ENCODE measurements around the gene ENG. TPM values are rescaled to one million over a fixed set of nuclear protein-coding genes. Genes with fewer than 3 reads are reported as not detected.

The ENG gene
- total RNA-seq, 4 donors from 2014 or later: 14.0 to 256 (median 50.3) TPM

DNA sequence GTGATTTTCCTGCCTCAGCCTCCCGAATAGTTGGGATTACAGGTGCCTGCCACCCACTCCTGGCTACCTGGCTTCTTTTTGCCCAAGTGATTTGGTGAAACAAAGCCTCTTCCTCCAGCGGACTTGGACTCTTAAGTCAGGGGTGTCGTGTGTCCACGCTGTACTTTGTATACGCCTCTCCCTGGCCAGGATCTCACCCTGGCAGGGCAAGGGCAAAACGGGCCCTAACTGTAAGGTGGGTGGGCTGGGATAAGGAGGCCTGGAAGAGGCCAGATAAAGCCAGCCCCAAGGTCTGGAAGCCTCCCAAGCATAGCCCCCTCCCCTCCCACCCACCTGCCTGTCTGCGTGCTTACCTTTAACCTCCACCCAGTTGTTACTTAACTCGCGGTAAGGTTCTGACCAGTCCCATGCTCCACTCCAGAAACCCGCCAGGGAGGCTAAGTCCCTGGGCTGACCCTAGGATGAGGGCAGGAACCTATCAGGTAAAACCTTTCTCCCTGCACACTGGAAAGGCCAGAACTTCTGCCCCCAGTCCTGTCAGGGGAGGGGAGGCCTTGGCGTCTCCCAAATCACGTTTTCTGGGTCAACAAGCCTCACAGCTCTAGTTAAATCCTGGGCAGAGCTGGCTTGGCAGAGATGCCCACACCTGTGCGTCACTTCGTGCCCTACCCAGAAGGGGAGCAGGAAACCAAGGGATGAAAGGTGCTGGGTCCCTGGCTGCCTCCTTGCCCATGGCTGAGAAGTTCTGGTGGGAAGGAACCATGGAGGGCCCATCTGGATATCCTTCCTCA is 60.3 kb downstream of the ENG start:
- DNase-seq: no peak
- no peaks in the 10 kb centered on the region for H3K36me3 ChIP-seq
- H3K9me3 ChIP-seq: no peaks in the 10 kb centered on the region
- no peak for TF ChIP-seq POLR2A (IDR thresholded peaks at IDR 0.05)
- TF ChIP-seq, protein P1, sequence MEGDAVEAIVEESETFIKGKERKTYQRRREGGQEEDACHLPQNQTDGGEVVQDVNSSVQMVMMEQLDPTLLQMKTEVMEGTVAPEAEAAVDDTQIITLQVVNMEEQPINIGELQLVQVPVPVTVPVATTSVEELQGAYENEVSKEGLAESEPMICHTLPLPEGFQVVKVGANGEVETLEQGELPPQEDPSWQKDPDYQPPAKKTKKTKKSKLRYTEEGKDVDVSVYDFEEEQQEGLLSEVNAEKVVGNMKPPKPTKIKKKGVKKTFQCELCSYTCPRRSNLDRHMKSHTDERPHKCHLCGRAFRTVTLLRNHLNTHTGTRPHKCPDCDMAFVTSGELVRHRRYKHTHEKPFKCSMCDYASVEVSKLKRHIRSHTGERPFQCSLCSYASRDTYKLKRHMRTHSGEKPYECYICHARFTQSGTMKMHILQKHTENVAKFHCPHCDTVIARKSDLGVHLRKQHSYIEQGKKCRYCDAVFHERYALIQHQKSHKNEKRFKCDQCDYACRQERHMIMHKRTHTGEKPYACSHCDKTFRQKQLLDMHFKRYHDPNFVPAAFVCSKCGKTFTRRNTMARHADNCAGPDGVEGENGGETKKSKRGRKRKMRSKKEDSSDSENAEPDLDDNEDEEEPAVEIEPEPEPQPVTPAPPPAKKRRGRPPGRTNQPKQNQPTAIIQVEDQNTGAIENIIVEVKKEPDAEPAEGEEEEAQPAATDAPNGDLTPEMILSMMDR (IDR thresholded peaks at IDR 0.05): no peak
- no peaks in the 10 kb centered on the region for H3K27me3 ChIP-seq
- no peak overlapping the region for H3K4me3 ChIP-seq
- H3K27ac ChIP-seq: peak overlapping the region; percentile 28 to 38
- peaks cover 0 to 3% of the 10 kb centered on the region in 2 donors for H3K4me1 ChIP-seq
- intact Hi-C loops (cut with DNase I; ENCODE audit: low total_unique reads): no loop called here

DNA sequence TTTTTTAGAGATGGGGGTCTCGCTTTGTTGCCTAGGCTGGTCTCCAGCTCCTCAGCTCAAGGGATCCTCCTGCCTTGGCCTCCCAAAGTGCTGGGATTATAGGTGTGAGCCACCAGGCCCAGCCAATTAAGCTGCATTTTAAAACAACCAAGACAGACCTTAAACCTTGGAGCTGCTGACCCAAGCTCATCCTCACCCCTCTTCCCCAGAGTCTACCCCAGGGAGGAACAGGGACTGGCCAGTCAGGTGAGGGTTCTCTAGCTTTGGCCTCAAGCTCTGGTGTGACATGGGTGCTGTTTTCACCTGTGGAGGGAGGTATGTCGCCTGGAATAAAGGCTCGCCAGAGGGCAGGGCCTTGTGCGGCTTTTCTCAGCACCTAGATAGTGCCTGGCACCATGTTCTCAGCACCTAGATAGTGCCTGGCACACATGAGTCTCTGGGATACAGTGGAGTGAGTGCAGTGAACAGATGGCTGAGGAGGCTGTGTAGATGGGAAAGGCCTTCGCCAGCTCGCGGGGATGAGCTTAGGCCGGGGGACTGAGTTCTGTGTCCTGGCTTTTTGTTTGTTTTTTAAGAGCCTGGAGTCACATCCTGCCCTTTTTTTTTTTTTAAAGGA is 61.3 kb downstream of the ENG start:
- no peak overlapping the region for H3K4me3 ChIP-seq
- H3K9me3 ChIP-seq: no peaks in the 10 kb centered on the region
- DNase-seq: no peak
- H3K27me3 ChIP-seq: no peaks in the 10 kb centered on the region
- TF ChIP-seq, protein P1 (IDR thresholded peaks at IDR 0.05): no peak
- no peak for TF ChIP-seq POLR2A (IDR thresholded peaks at IDR 0.05)
- intact Hi-C loops (cut with DNase I; ENCODE audit: low total_unique reads): no loop called here
- H3K36me3 ChIP-seq: no peaks in the 10 kb centered on the region
- peaks cover 0 to 3% of the 10 kb centered on the region in 2 donors for H3K4me1 ChIP-seq
- H3K27ac ChIP-seq: peak overlapping the region; percentile 28 to 38

DNA sequence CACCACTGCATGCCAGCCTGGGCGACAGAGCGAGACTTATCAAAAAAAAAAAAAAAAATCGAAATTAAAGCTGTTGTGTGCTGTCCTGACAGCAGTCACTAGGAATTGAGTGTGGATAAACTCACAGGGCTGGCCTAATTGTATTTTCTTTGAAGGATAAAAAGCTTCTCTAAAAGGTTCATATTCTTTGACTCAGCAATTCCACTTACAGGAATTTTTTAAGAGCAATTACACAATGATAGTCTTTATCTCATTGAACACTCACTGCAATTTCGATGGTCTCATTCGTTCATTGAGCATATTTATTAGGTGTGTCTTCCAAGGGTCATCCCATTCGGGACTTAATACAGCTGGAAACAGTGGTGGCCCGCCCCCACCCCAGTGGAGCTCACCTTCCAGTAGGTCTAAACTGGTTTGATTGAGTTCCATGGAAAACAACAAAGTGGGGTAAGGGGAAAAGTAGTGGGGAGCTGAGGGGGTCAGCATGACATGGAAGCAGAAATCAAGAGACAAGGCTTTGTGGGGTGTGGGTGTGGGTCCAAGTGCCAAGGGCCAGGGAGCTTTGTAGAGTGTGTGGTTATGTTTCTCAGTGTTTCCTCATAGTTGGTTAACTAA is 61.9 kb downstream of the ENG start:
- no peak for DNase-seq

DNA sequence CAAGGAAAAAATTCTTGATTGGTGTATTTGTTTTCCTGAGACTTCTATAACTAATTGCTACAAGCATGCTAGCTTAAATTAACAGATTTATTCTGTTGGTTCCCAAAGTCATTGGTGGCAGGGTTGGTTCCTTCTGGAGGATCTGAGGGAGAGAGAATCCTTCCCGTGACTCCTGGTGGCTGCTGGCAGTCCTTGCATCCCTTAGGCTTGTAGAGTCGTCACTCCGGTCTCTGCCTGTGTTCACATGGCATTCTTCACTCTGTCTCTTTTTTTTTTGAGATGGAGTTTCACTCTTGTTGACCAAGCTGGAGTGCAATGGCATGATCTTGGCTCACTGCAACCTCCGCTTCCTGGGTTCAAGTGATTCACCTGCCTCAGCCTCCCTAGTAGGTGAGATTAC is 63.4 kb downstream of the ENG start:
- TF ChIP-seq, protein P1 (IDR thresholded peaks at IDR 0.05): no peak
- TF ChIP-seq POLR2A (IDR thresholded peaks at IDR 0.05): no peak
- no peak for DNase-seq
- peaks cover 0 to 14% of the 10 kb centered on the region in 2 donors for H3K4me1 ChIP-seq
- H3K36me3 ChIP-seq: no peaks in the 10 kb centered on the region
- H3K27ac ChIP-seq: no peak overlapping the region
- intact Hi-C loops (cut with DNase I; ENCODE audit: low total_unique reads): no loop called here
- no peaks in the 10 kb centered on the region for H3K9me3 ChIP-seq
- H3K4me3 ChIP-seq: no peak overlapping the region
- no peaks in the 10 kb centered on the region for H3K27me3 ChIP-seq

More for the DNA sequence above, 61.9 kb downstream of the ENG start:
- Histone ChIP-seq H3K9me3 (no peaks in the 10 kb centered on the region), H3K27ac (peak overlapping the region in 1 of 2 donors; percentile 28), H3K36me3 (no peaks in the 10 kb centered on the region), H3K27me3 (no peaks in the 10 kb centered on the region), H3K4me1 (peaks cover 0 to 4% of the 10 kb centered on the region in 2 donors), H3K4me3 (no peak overlapping the region)
- intact Hi-C loops (cut with DNase I; ENCODE audit: low total_unique reads): no loop called here
- TF ChIP-seq, protein P1 (IDR thresholded peaks at IDR 0.05): no peak
- no peak for TF ChIP-seq POLR2A (IDR thresholded peaks at IDR 0.05)
